Measurements from ENCODE around the gene ARHGEF19. TPM values are rescaled to one million over a fixed set of nuclear protein-coding genes. Genes with fewer than 3 reads are reported as not detected.

The ARHGEF19 gene
- total and polyA plus RNA-seq, 2 of the 13 experiments (the other 11 are each of a cell fraction or from before 2014, with no cell fraction given): 1.7 to 1.8 TPM

- no peak for TF ChIP-seq ZNF337 (CRISPR knock-in tag; IDR thresholded peaks at IDR 0.05; ENCODE audit: borderline replicate concordance, low read depth)
- no peak for TF ChIP-seq NFIC (IDR thresholded peaks at IDR 0.05; ENCODE audit: low read length)
- TF ChIP-seq TGIF2 (CRISPR knock-in tag; IDR thresholded peaks at IDR 0.05): no peak; the same call in 1 of the 2 replicates
- TF ChIP-seq ZNF10 (CRISPR knock-in tag; IDR thresholded peaks at IDR 0.05; ENCODE audit: borderline replicate concordance, low read depth): no peak
- peak; percentile 85 for TF ChIP-seq ATF2 (CRISPR knock-in tag; IDR thresholded peaks at IDR 0.05)
- TF ChIP-seq SAFB2 (CRISPR knock-in tag; IDR thresholded peaks at IDR 0.05; ENCODE audit: borderline replicate concordance, low read depth): peak; percentile 76; the same call in 1 of the 2 replicates
- no peak; the same call in 1 of the 2 replicates for TF ChIP-seq ISX (CRISPR knock-in tag; conservative IDR thresholded peaks at IDR 0.05)
- TF ChIP-seq ZGPAT (CRISPR knock-in tag; IDR thresholded peaks at IDR 0.05): peak; percentile 57; the same call in 1 of the 2 replicates
- no peak for TF ChIP-seq GMEB2 (CRISPR knock-in tag; IDR thresholded peaks at IDR 0.05; ENCODE audit: low read depth)
- TF ChIP-seq ZNF431 (CRISPR knock-in tag; IDR thresholded peaks at IDR 0.05; ENCODE audit: borderline replicate concordance, low read depth): no peak
- TF ChIP-seq CSRNP1 (CRISPR knock-in tag; IDR thresholded peaks at IDR 0.05): 0 out of 2 replicates have a peak, but pooled peaks have one; percentile 46
- no peak for TF ChIP-seq ZNF143 (CRISPR knock-in tag; IDR thresholded peaks at IDR 0.05)
- no peak for TF ChIP-seq KIAA2018 (CRISPR knock-in tag; IDR thresholded peaks at IDR 0.05; ENCODE audit: borderline replicate concordance)
Measured at GRCh38 chr1:16155537-16156410, 56.7 kb downstream of the ARHGEF19 start, which contains the start of gene EPHA2 (continued).

Measured in HepG2 (cell line).